Common myeloid progenitor, CD34-positive (primary cell): ENCODE results near the gene STUB1.
A peak's percentile ranks its signal among the peaks of the same experiment; 100 is the strongest.

Experiments
- CTCF ChIA-PET: fragments of 350-600 bp; sonication (Branson Sonifier 250); formaldehyde crosslinking; loops from one replicate; lab custom pipeline; 2021; ENCODE audit warnings: antibody characterized with exemption; lab: Charles Lee
- POLR2A ChIA-PET: fragments of 350-600 bp; sonication (Branson Sonifier 250); formaldehyde crosslinking; loops from one replicate; lab custom pipeline; 2021; ENCODE audit warnings: antibody characterized with exemption; lab: Charles Lee
- DNase-seq, 3 donors: peaks; one replicate each; pipeline versions ENCODE4 v3.0.0 to v3.0.0-alpha.2; 2013
- H3K27ac ChIP-seq, 2 experiments: 1 replicate in 1 of 2; 2 replicates in 1 of 2; pipeline ENCODE4 v1.7.0; 2013; ENCODE audit warnings: inconsistent platforms in 2 of 2, low read length in 2 of 2, mild to moderate bottlenecking in 2 of 2, low read depth in 1 of 2, moderate library complexity in 1 of 2; ENCODE audit not compliant: severe bottlenecking in 2 of 2, insufficient read depth in 1 of 2, poor library complexity in 1 of 2
- H3K27me3 ChIP-seq, 5 experiments: replicated peaks in 2 of 5; 1 replicate in 3 of 5; 2 replicates in 2 of 5; pipeline versions ENCODE4 v1.6.1 to v1.7.0; 2013; ENCODE audit warnings: low read length in 4 of 5, mild to moderate bottlenecking in 2 of 5, moderate library complexity in 2 of 5, inconsistent platforms in 1 of 5; ENCODE audit not compliant: insufficient read depth in 5 of 5, control insufficient read depth in 4 of 5
- H3K36me3 ChIP-seq, 4 experiments: 1 replicate in 2 of 4; 2 replicates in 2 of 4; pipeline versions ENCODE4 v1.6.1 to v1.7.0; 2013; ENCODE audit warnings: low read length in 3 of 4, control low read depth in 1 of 4, mild to moderate bottlenecking in 1 of 4; ENCODE audit not compliant: control insufficient read depth in 4 of 4, insufficient read depth in 4 of 4
- H3K4me1 ChIP-seq, 4 experiments: 1 replicate in 3 of 4; 2 replicates in 1 of 4; pipeline versions ENCODE4 v1.6.1 to v1.7.1; 2013; ENCODE audit warnings: low read length in 3 of 4, mild to moderate bottlenecking in 3 of 4, control low read depth in 1 of 4, inconsistent platforms in 1 of 4, moderate library complexity in 1 of 4; ENCODE audit not compliant: control insufficient read depth in 4 of 4, insufficient read depth in 4 of 4; ENCODE audit errors: control extremely low read depth in 1 of 4
- H3K4me3 ChIP-seq, 7 experiments: 1 replicate in 4 of 7; 2 replicates in 3 of 7; pipeline versions ENCODE4 v1.5.1 to v1.7.0; 2013; ENCODE audit warnings: mild to moderate bottlenecking in 7 of 7, low read length in 6 of 7, moderate library complexity in 6 of 7, inconsistent platforms in 2 of 7, low read depth in 2 of 7, control low read depth in 1 of 7; ENCODE audit not compliant: insufficient read depth in 4 of 7, control insufficient read depth in 1 of 7; ENCODE audit errors: extremely low read depth in 1 of 7
- H3K9me3 ChIP-seq, 5 experiments: 1 replicate in 4 of 5; 2 replicates in 1 of 5; pipeline versions ENCODE4 v1.6.1 to v1.7.1; 2013; ENCODE audit warnings: low read length in 4 of 5, mild to moderate bottlenecking in 2 of 5, inconsistent platforms in 1 of 5, low read depth in 1 of 5, moderate library complexity in 1 of 5; ENCODE audit not compliant: control insufficient read depth in 4 of 5, insufficient read depth in 2 of 5; ENCODE audit errors: control extremely low read depth in 1 of 5
- WGBS: methylation state at CpG from one replicate; pipeline ENCODE4 v1.1.5; 2013; ENCODE audit not compliant: insufficient coverage; 5-methylcytosine and 5-hydroxymethylcytosine counted together

Gene STUB1

GRCh38 chr16:683396-684070, 3.3 kb downstream of the STUB1 start:
- Histone ChIP-seq H3K4me3 (peak overlapping the region; percentile 43 to 81 (median 72)), H3K9me3 (no peaks in the 10 kb centered on the region), H3K4me1 (peaks cover 0 to 56% (median 53%) of the 10 kb centered on the region in 4 experiments), H3K27ac (peak overlapping the region in 1 of 2 experiments; percentile 64), H3K36me3 (peaks cover 0 to 49% (median 23%) of the 10 kb centered on the region in 4 experiments), H3K27me3 (no peaks in the 10 kb centered on the region)
- no peak for DNase-seq
- POLR2A ChIA-PET = no interaction called here
- 20% methylated on average over 49 of the region's 57 CpGs for WGBS
- CTCF ChIA-PET = interaction anchor here (0.8 kb wide), 1 partner anchor 10 kb away, joined by 4 read pairs; no protein-coding TSS in a partner anchor

GRCh38 chr16:684071-684794, 4.0 kb downstream of the STUB1 start, which contains the start of gene JMJD8:
Gene JMJD8 (minus strand): TSS chr16:684334. CDS start chr16:684319, 15 bp downstream.
- Histone ChIP-seq H3K4me1 (peaks cover 0 to 57% (median 55%) of the 10 kb centered on the region in 4 experiments), H3K36me3 (peaks cover 0 to 49% (median 23%) of the 10 kb centered on the region in 4 experiments), H3K9me3 (no peaks in the 10 kb centered on the region), H3K27ac (peak within 1 kb of the TSS in 1 of 2 experiments; percentile 64), H3K4me3 (peak within 1 kb of the TSS; percentile 43 to 81 (median 72)), H3K27me3 (no peaks in the 10 kb centered on the region)
- ChIA-PET POLR2A (no interaction called here), CTCF (interaction anchor here (0.6 to 0.8 kb wide), 2 partner anchors 11 to 41 kb away, joined by 4 read pairs; no protein-coding TSS in a partner anchor)
- peak; percentile 92 to 95 (median 93) for DNase-seq
- whole genome bisulfite sequencing = 2% methylated on average over 72 of the region's 91 CpGs

- H3K27ac ChIP-seq = no peak overlapping the region
- DNase-seq = no peak
- H3K27me3 ChIP-seq = no peaks in the 10 kb centered on the region
- peaks cover 0 to 60% (median 57%) of the 10 kb centered on the region in 4 experiments for H3K4me1 ChIP-seq
- H3K9me3 ChIP-seq = no peaks in the 10 kb centered on the region
- H3K4me3 ChIP-seq = peak overlapping the region in 2 of 7 experiments; percentile 77 to 81
- POLR2A ChIA-PET = no interaction called here
- H3K36me3 ChIP-seq = peaks cover 0 to 49% (median 23%) of the 10 kb centered on the region in 4 experiments
- WGBS = 98% methylated on average over 44 of the region's 61 CpGs
- CTCF ChIA-PET = interaction anchor here (0.6 kb wide), 2 partner anchors 31 to 40 kb away, joined by 3 to 4 read pairs; no protein-coding TSS in a partner anchor
Observed at GRCh38 chr16:684961-685696, 4.9 kb downstream of the STUB1 start.

GRCh38 chr16:685967-686366, 5.8 kb downstream of the STUB1 start:
- H3K27me3 ChIP-seq = peaks cover 0 to under 1% (median 0%) of the 10 kb centered on the region in 5 experiments
- no peak overlapping the region for H3K27ac ChIP-seq
- H3K4me1 ChIP-seq = peaks cover 0 to 60% (median 53%) of the 10 kb centered on the region in 4 experiments
- H3K4me3 ChIP-seq = no peak overlapping the region
- peaks cover 0 to 49% (median 23%) of the 10 kb centered on the region in 4 experiments for H3K36me3 ChIP-seq
- CTCF ChIA-PET = interaction anchor here (1.7 kb wide), 1 partner anchor 20 kb away, joined by 4 read pairs; no protein-coding TSS in a partner anchor
- POLR2A ChIA-PET = no interaction called here
- H3K9me3 ChIP-seq = no peaks in the 10 kb centered on the region
- WGBS = 88% methylated on average over 9 of the region's 10 CpGs
- DNase-seq = no peak

- peaks cover 0 to 53% (median 46%) of the 10 kb centered on the region in 4 experiments for H3K4me1 ChIP-seq
- H3K27ac ChIP-seq = no peak overlapping the region
- H3K9me3 ChIP-seq = no peaks in the 10 kb centered on the region
- H3K36me3 ChIP-seq = peaks cover 0 to 45% (median 23%) of the 10 kb centered on the region in 4 experiments
- no peak overlapping the region for H3K4me3 ChIP-seq
- DNase-seq = no peak
- CTCF ChIA-PET = interaction anchor here (0.8 to 1.7 kb wide), 2 partner anchors 21 to 26 kb away, joined by 3 to 4 read pairs; no protein-coding TSS in a partner anchor
- 98% methylated on average over 50 of the region's 51 CpGs for WGBS
- POLR2A ChIA-PET = no interaction called here
- peaks cover 0 to 6% (median 0%) of the 10 kb centered on the region in 5 experiments for H3K27me3 ChIP-seq
Observed at GRCh38 chr16:686459-687260, 6.5 kb downstream of the STUB1 start.

GRCh38 chr16:687499-687898, 7.3 kb downstream of the STUB1 start:
- H3K9me3 ChIP-seq = no peaks in the 10 kb centered on the region
- POLR2A ChIA-PET = no interaction called here
- CTCF ChIA-PET = interaction anchor here (1.7 to 1.8 kb wide), 2 partner anchors 22 to 25 kb away, joined by 4 to 5 read pairs; no protein-coding TSS in a partner anchor
- over 99% methylated on average over 19 of the region's 19 CpGs for WGBS
- peaks cover 0 to 14% (median 3%) of the 10 kb centered on the region in 5 experiments for H3K27me3 ChIP-seq
- no peak overlapping the region for H3K4me3 ChIP-seq
- no peak for DNase-seq
- H3K4me1 ChIP-seq = peaks cover 0 to 45% (median 39%) of the 10 kb centered on the region in 4 experiments
- H3K27ac ChIP-seq = no peak overlapping the region
- H3K36me3 ChIP-seq = peaks cover 0 to 37% (median 18%) of the 10 kb centered on the region in 4 experiments
